Gastrocnemius medialis (tissue), 4 donors: Measurements from ENCODE around the gene C16orf92. TPM values are rescaled to one million over a fixed set of nuclear protein-coding genes. Genes with fewer than 3 reads are reported as not detected.

Experiments
- ATAC-seq, 2 donors: fragments of 150-250 bp; one replicate each; pipeline ENCODE4 v1.9.1; 2016
- DNase-seq, 2 donors: peaks; one replicate each; pipeline ENCODE4 v3.0.0-alpha.2; 2019
- H3K27ac ChIP-seq, 4 donors: fragments of 200-600 bp; sonication (generic); 1 replicate in 1 of 4; 2 replicates in 3 of 4; pipeline ENCODE4 v1.5.1; 2016 to 2018; ENCODE audit warnings: mild to moderate bottlenecking in 2 of 4, moderate library complexity in 1 of 4
- H3K27me3 ChIP-seq, 3 donors: fragments of 200-600 bp; sonication (generic) in 2 of 3; 1 replicate in 1 of 3; 2 replicates in 2 of 3; pipeline versions ENCODE4 v1.5.1 to v1.6.0; 2016 to 2019; ENCODE audit warnings: mild to moderate bottlenecking in 1 of 3, moderate library complexity in 1 of 3
- H3K36me3 ChIP-seq, 2 donors: fragments of 200-600 bp; sonication (generic) in 1 of 2; one replicate each; pipeline ENCODE4 v1.5.1; 2017 to 2018
- H3K4me1 ChIP-seq, 2 donors: fragments of 200-600 bp; sonication (generic) in 1 of 2; one replicate each; pipeline ENCODE4 v1.5.1; 2016 to 2017; ENCODE audit warnings: mild to moderate bottlenecking in 2 of 2
- H3K4me3 ChIP-seq, 4 donors: fragments of 200-600 bp; sonication (generic) in 3 of 4; 1 replicate in 1 of 4; 2 replicates in 3 of 4; pipeline ENCODE4 v1.5.1; 2016 to 2019; ENCODE audit warnings: mild to moderate bottlenecking in 2 of 4
- H3K9me3 ChIP-seq, 3 donors: fragments of 200-600 bp; sonication (generic) in 2 of 3; 1 replicate in 1 of 3; 2 replicates in 2 of 3; pipeline ENCODE4 v1.5.1; 2016 to 2019
- CTCF ChIP-seq, 5 experiments: fragments of 450-650 bp in 3 of 5; fragments of 200-600 bp in 2 of 5; sonication (generic) in 2 of 5; IDR thresholded peaks in 4 of 5; conservative IDR thresholded peaks in 1 of 5; 1 replicate in 4 of 5; 2 replicates in 1 of 5; pipeline ENCODE4 v1.5.1; 2016 to 2019; ENCODE audit warnings: antibody characterized with exemption in 5 of 5, mild to moderate bottlenecking in 3 of 5, moderate library complexity in 3 of 5
- POLR2A ChIP-seq, 2 donors: fragments of 450-650 bp; IDR thresholded peaks; one replicate each; pipeline ENCODE4 v1.6.1; 2017; ENCODE audit warnings: antibody characterized with exemption in 2 of 2, mild to moderate bottlenecking in 2 of 2, moderate library complexity in 2 of 2
- in situ Hi-C, 4 donors: fragments of 200-750 bp; cut with MboI; loops; one replicate each; pipeline versions ENCODE4 v1.15.0 to v1.8.0; 2017; ENCODE audit warnings: low sequenced_read_pairs in 4 of 4
- intact Hi-C: fragments of 100-400 bp; cut with DNase I; formaldehyde crosslinking; loops from one replicate; pipeline ENCODE4 v1.15.1; 2023; ENCODE audit warnings: low total_unique reads
- total RNA-seq, 4 donors: library from RNA; depleted of rRNA; stranded (reverse); fragments of >200 nt; gene quantifications; one replicate each; pipeline versions ENCODE4 v1.1.0 to v1.2.3, GENCODE V29; 2016

The C16orf92 gene
- total RNA-seq, 4 donors from 2014 or later: not detected

GRCh38 chr16:30028438-30029076 lies 5.6 kb downstream of the C16orf92 start:
- in situ Hi-C loops: loop anchor here in 3 of 4 donors (5.0 to 25.0 kb wide), 3 partner anchors 324 to 341 kb away; partner anchors contain the start of gene QPRT (in 1 of the 3)
- ATAC-seq: peak in 1 of 2 donors; percentile 36
- TF ChIP-seq CTCF (IDR thresholded peaks at IDR 0.05 in 4 of 5, conservative IDR thresholded peaks at IDR 0.05 in 1 of 5) (no peak), POLR2A (IDR thresholded peaks at IDR 0.05) (no peak)
- Histone ChIP-seq H3K4me3 (no peak overlapping the region), H3K36me3 (no peaks in the 10 kb centered on the region), H3K27ac (no peak overlapping the region), H3K9me3 (no peaks in the 10 kb centered on the region), H3K4me1 (peaks cover 0 to 15% of the 10 kb centered on the region in 2 donors), H3K27me3 (peaks cover 29 to 47% (median 30%) of the 10 kb centered on the region in 3 donors)
- peak in 1 of 2 donors; percentile 37 for DNase-seq
- intact Hi-C loops: loop anchor here (10.0 kb wide), 1 partner anchor 164 kb away; the partner anchor contains the start of gene CDIPT

- Histone ChIP-seq H3K27ac (no peak overlapping the region), H3K36me3 (no peaks in the 10 kb centered on the region), H3K27me3 (peaks cover 30 to 54% (median 34%) of the 10 kb centered on the region in 3 donors), H3K4me3 (no peak overlapping the region), H3K4me1 (peaks cover 0 to 15% of the 10 kb centered on the region in 2 donors), H3K9me3 (no peaks in the 10 kb centered on the region)
- intact Hi-C loops (no loop called here), in situ Hi-C loops (loop anchor here in 1 of 4 donors (25.0 kb wide), 1 partner anchor 343 kb away; the partner anchor contains the start of gene QPRT)
- no peak for ATAC-seq
- no peak for TF ChIP-seq CTCF (IDR thresholded peaks at IDR 0.05 in 4 of 5, conservative IDR thresholded peaks at IDR 0.05 in 1 of 5)
- TF ChIP-seq POLR2A (IDR thresholded peaks at IDR 0.05): no peak
- DNase-seq: no peak
These were observed 7.2 kb downstream of the C16orf92 start for GRCh38 chr16:30030011-30030685.

- DNase-seq: no peak
- TF ChIP-seq CTCF (IDR thresholded peaks at IDR 0.05 in 4 of 5, conservative IDR thresholded peaks at IDR 0.05 in 1 of 5) (no peak), POLR2A (IDR thresholded peaks at IDR 0.05) (no peak)
- Histone ChIP-seq H3K36me3 (no peaks in the 10 kb centered on the region), H3K4me1 (peaks cover 0 to 15% of the 10 kb centered on the region in 2 donors), H3K27ac (no peak within 1 kb of the TSS), H3K9me3 (no peaks in the 10 kb centered on the region), H3K4me3 (peak within 1 kb of the TSS in 3 of 4 donors; percentile 24 to 28 (median 28)), H3K27me3 (peaks cover 30 to 55% (median 34%) of the 10 kb centered on the region in 3 donors)
- ATAC-seq: no peak
- intact Hi-C loops (no loop called here), in situ Hi-C loops (loop anchor here in 1 of 4 donors (25.0 kb wide), 1 partner anchor 344 kb away; the partner anchor contains the start of gene QPRT)
These were observed 7.9 kb downstream of the C16orf92 start, which contains the start of gene TLCD3B for GRCh38 chr16:30030841-30031413. TLCD3B (minus strand) TSS chr16:30031271; CDS start chr16:30030527, 744 bp downstream.

- H3K27ac ChIP-seq: no peak overlapping the region
- H3K4me3 ChIP-seq: peak overlapping the region in 2 of 4 donors; percentile 28
- in situ Hi-C loops (loop anchor here in 1 of 4 donors (25.0 kb wide), 1 partner anchor 344 kb away; the partner anchor contains the start of gene QPRT), intact Hi-C loops (no loop called here)
- H3K36me3 ChIP-seq: no peaks in the 10 kb centered on the region
- TF ChIP-seq POLR2A (IDR thresholded peaks at IDR 0.05) (no peak), CTCF (IDR thresholded peaks at IDR 0.05 in 4 of 5, conservative IDR thresholded peaks at IDR 0.05 in 1 of 5) (no peak)
- ATAC-seq: no peak
- no peaks in the 10 kb centered on the region for H3K9me3 ChIP-seq
- peaks cover 30 to 55% (median 39%) of the 10 kb centered on the region in 3 donors for H3K27me3 ChIP-seq
- DNase-seq: no peak
- H3K4me1 ChIP-seq: peaks cover 0 to 15% of the 10 kb centered on the region in 2 donors
These were observed 8.5 kb downstream of the C16orf92 start for GRCh38 chr16:30031477-30031918.
